WTC11 (cell line): ENCODE data around the gene MARCKSL1.

Source experiments
- ETV6 ChIP-seq: sonication (generic); formaldehyde crosslinking; IDR thresholded peaks from 2 replicates; pipeline ENCODE4 v1.8.1; 2022; ENCODE audit warnings: mild to moderate bottlenecking, missing genetic modification reagents
- JUN ChIP-seq: sonication (generic); formaldehyde crosslinking; IDR thresholded peaks from 2 replicates; pipeline ENCODE4 v1.8.0; 2023; ENCODE audit warnings: mild to moderate bottlenecking, missing genetic modification reagents
- NR3C1 ChIP-seq: sonication (generic); formaldehyde crosslinking; conservative IDR thresholded peaks from 2 replicates; pipeline ENCODE4 v1.8.1; 2023; ENCODE audit warnings: low read depth, mild to moderate bottlenecking, missing genetic modification reagents
- TF ChIP-seq, protein P1 (sequence below): fragments of 200-600 bp; IDR thresholded peaks from 2 replicates; pipeline ENCODE4 v1.8.0; 2022; ENCODE audit warnings: antibody characterized with exemption
- TF ChIP-seq, protein P2 (sequence below): sonication (generic); formaldehyde crosslinking; IDR thresholded peaks from 2 replicates; pipeline ENCODE4 v1.8.0; 2022; ENCODE audit warnings: missing genetic modification reagents
- TF ChIP-seq, protein P3 (sequence below): sonication (generic); formaldehyde crosslinking; IDR thresholded peaks from 2 replicates; pipeline ENCODE4 v1.8.1; 2023; ENCODE audit warnings: mild to moderate bottlenecking, missing genetic modification reagents, moderate library complexity

DNA sequence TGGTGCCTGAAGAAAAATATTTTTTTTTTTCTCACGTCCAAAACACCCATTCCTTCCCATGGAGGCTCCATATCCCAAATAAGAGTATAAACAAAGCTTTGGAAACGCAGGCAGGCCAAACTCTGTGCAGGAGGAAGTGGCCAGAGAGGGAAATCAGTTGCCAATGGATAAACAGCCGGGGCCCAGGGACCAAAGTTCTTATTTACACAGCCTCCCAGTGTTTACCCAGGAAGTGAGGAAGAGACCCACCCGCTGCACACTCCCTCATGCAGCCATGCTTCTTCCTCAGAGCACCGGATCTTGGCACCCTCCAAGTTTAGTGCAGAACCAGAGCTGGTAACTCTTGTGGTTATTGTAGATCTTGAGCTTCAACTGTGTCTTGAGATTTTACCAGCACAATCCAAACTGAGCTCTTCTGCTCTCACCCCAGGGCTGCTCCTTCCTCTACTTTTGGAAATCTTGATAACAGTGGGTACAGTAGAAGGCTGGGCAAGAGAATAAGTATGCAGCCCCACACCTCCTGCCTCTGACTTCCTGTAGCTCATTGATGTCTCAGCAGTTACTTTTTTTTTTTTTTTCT, 14.2 kb downstream of the MARCKSL1 start:
- TF ChIP-seq, protein P1, sequence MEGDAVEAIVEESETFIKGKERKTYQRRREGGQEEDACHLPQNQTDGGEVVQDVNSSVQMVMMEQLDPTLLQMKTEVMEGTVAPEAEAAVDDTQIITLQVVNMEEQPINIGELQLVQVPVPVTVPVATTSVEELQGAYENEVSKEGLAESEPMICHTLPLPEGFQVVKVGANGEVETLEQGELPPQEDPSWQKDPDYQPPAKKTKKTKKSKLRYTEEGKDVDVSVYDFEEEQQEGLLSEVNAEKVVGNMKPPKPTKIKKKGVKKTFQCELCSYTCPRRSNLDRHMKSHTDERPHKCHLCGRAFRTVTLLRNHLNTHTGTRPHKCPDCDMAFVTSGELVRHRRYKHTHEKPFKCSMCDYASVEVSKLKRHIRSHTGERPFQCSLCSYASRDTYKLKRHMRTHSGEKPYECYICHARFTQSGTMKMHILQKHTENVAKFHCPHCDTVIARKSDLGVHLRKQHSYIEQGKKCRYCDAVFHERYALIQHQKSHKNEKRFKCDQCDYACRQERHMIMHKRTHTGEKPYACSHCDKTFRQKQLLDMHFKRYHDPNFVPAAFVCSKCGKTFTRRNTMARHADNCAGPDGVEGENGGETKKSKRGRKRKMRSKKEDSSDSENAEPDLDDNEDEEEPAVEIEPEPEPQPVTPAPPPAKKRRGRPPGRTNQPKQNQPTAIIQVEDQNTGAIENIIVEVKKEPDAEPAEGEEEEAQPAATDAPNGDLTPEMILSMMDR, result no peak
- TF ChIP-seq JUN (no peak), NR3C1 (CRISPR knock-in tag) (no peak), ETV6 (CRISPR knock-in tag) (no peak)
- TF ChIP-seq, protein P2, sequence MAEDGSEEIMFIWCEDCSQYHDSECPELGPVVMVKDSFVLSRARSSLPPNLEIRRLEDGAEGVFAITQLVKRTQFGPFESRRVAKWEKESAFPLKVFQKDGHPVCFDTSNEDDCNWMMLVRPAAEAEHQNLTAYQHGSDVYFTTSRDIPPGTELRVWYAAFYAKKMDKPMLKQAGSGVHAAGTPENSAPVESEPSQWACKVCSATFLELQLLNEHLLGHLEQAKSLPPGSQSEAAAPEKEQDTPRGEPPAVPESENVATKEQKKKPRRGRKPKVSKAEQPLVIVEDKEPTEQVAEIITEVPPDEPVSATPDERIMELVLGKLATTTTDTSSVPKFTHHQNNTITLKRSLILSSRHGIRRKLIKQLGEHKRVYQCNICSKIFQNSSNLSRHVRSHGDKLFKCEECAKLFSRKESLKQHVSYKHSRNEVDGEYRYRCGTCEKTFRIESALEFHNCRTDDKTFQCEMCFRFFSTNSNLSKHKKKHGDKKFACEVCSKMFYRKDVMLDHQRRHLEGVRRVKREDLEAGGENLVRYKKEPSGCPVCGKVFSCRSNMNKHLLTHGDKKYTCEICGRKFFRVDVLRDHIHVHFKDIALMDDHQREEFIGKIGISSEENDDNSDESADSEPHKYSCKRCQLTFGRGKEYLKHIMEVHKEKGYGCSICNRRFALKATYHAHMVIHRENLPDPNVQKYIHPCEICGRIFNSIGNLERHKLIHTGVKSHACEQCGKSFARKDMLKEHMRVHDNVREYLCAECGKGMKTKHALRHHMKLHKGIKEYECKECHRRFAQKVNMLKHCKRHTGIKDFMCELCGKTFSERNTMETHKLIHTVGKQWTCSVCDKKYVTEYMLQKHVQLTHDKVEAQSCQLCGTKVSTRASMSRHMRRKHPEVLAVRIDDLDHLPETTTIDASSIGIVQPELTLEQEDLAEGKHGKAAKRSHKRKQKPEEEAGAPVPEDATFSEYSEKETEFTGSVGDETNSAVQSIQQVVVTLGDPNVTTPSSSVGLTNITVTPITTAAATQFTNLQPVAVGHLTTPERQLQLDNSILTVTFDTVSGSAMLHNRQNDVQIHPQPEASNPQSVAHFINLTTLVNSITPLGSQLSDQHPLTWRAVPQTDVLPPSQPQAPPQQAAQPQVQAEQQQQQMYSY (CRISPR knock-in tag), result no peak
- TF ChIP-seq, protein P3, sequence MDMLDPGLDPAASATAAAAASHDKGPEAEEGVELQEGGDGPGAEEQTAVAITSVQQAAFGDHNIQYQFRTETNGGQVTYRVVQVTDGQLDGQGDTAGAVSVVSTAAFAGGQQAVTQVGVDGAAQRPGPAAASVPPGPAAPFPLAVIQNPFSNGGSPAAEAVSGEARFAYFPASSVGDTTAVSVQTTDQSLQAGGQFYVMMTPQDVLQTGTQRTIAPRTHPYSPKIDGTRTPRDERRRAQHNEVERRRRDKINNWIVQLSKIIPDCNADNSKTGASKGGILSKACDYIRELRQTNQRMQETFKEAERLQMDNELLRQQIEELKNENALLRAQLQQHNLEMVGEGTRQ (CRISPR knock-in tag), result no peak
